ENCODE measurements around the gene PAX6.

The PAX6 gene

DNA sequence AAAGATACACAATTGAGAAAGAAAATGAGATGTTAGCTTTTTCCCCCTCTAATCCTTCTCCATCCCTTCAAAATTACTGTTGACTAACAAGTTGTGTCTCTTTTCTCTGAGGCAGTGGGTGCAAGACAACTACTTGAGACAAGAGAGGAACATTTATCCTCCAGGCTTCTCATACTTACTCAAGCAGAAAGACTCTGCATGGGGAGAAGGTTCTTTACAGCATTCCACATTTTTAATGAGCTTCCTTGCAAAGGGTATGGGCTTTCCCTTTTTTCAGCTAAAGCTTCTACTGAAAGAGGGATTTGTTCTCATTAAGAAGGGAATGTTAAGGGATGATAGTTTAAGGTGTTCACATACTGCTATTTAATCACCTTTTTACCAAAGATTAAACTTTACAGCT lies 47.8 kb downstream of the PAX6 start:
- TF ChIP-seq FOXP2 (optimal IDR thresholded peaks at IDR 0.05; ENCODE audit: borderline replicate concordance, extremely low read depth, extremely low read length, insufficient read depth) (no peak), SIN3A (IDR thresholded peaks at IDR 0.05; ENCODE audit: borderline replicate concordance, insufficient read depth, low read length) (no peak), TAF1 (IDR thresholded peaks at IDR 0.05; ENCODE audit: borderline replicate concordance, insufficient read depth, low read length) (no peak), REST (IDR thresholded peaks at IDR 0.05; ENCODE audit: insufficient read depth in 1 of 2, low read depth in 2 of 2, low read length in 2 of 2) (no peak), POLR2AphosphoS5 (IDR thresholded peaks at IDR 0.05; ENCODE audit: low read depth, low read length) (no peak)

GRCh38 chr11:31761636-31762035 lies 49.5 kb downstream of the PAX6 start:
- TF ChIP-seq REST (IDR thresholded peaks at IDR 0.05; ENCODE audit: insufficient read depth in 1 of 2, low read depth in 2 of 2, low read length in 2 of 2) (no peak), SIN3A (IDR thresholded peaks at IDR 0.05; ENCODE audit: borderline replicate concordance, insufficient read depth, low read length) (no peak), FOXP2 (optimal IDR thresholded peaks at IDR 0.05; ENCODE audit: borderline replicate concordance, extremely low read depth, extremely low read length, insufficient read depth) (no peak), POLR2AphosphoS5 (IDR thresholded peaks at IDR 0.05; ENCODE audit: low read depth, low read length) (no peak), TAF1 (IDR thresholded peaks at IDR 0.05; ENCODE audit: borderline replicate concordance, insufficient read depth, low read length) (no peak)

- no peak for TF ChIP-seq POLR2AphosphoS5 (IDR thresholded peaks at IDR 0.05; ENCODE audit: low read depth, low read length)
- no peak for TF ChIP-seq TAF1 (IDR thresholded peaks at IDR 0.05; ENCODE audit: borderline replicate concordance, insufficient read depth, low read length)
- no peak for TF ChIP-seq REST (IDR thresholded peaks at IDR 0.05; ENCODE audit: insufficient read depth in 1 of 2, low read depth in 2 of 2, low read length in 2 of 2)
- no peak for TF ChIP-seq SIN3A (IDR thresholded peaks at IDR 0.05; ENCODE audit: borderline replicate concordance, insufficient read depth, low read length)
- TF ChIP-seq FOXP2 (optimal IDR thresholded peaks at IDR 0.05; ENCODE audit: borderline replicate concordance, extremely low read depth, extremely low read length, insufficient read depth), result no peak
Observed at GRCh38 chr11:31757260-31757835, 53.8 kb downstream of the PAX6 start.

DNA sequence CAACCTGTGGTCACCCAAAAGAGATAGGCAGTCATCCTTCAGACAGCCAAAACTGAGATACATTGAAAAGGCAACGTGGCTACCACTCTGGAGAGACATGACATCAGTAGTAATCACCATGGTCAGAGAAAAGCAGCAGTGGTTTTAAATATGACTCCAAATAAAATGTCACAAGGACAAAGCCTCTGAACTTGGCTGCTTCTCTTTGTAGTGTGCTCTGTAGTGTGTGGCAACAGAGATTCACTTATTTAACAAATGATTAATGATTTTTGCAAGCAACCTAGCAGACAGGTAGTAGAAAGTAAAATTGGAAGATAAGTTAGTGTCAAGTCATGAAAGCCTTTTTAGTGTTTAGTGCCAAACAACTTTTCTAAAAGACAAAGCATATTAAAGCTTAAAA lies 63.5 kb downstream of the PAX6 start:
- no peak for TF ChIP-seq FOXP2 (optimal IDR thresholded peaks at IDR 0.05; ENCODE audit: borderline replicate concordance, extremely low read depth, extremely low read length, insufficient read depth)
- TF ChIP-seq POLR2AphosphoS5 (IDR thresholded peaks at IDR 0.05; ENCODE audit: low read depth, low read length), result no peak
- no peak for TF ChIP-seq REST (IDR thresholded peaks at IDR 0.05; ENCODE audit: insufficient read depth in 1 of 2, low read depth in 2 of 2, low read length in 2 of 2)
- no peak for TF ChIP-seq SIN3A (IDR thresholded peaks at IDR 0.05; ENCODE audit: borderline replicate concordance, insufficient read depth, low read length)

GRCh38 chr11:31740131-31740530 lies 71.0 kb downstream of the PAX6 start:
- TF ChIP-seq FOXP2 (optimal IDR thresholded peaks at IDR 0.05; ENCODE audit: borderline replicate concordance, extremely low read depth, extremely low read length, insufficient read depth), result no peak
- TF ChIP-seq SIN3A (IDR thresholded peaks at IDR 0.05; ENCODE audit: borderline replicate concordance, insufficient read depth, low read length), result no peak
- no peak for TF ChIP-seq TAF1 (IDR thresholded peaks at IDR 0.05; ENCODE audit: borderline replicate concordance, insufficient read depth, low read length)
- TF ChIP-seq POLR2AphosphoS5 (IDR thresholded peaks at IDR 0.05; ENCODE audit: low read depth, low read length), result no peak
- no peak for TF ChIP-seq REST (IDR thresholded peaks at IDR 0.05; ENCODE audit: insufficient read depth in 1 of 2, low read depth in 2 of 2, low read length in 2 of 2)
